Activated T-cell treated with anti-CD3 and anti-CD28 coated beads, Interleukin-2, amount 50 U/mL, for 72 hours (primary cell): Measurements from ENCODE around the gene RELL1. TPM values are rescaled to one million over a fixed set of nuclear protein-coding genes. Genes with fewer than 3 reads are reported as not detected.

Experiments used
- ATAC-seq, 2 donors: fragments of 150-1000 bp; cut with Tn5 transposase; replicated peaks in 1 of 2; 2 replicates each; pipeline ENCODE4 v1.10.0; 2021; ENCODE audit warnings: moderate library complexity in 2 of 2, mild to moderate bottlenecking in 1 of 2
- DNase-seq, 2 donors: peaks; one replicate each; pipeline ENCODE4 v3.0.0; 2021 to 2022; ENCODE audit warnings: mixed read lengths in 1 of 2
- H3K27ac Mint-ChIP-seq: one replicate; pipeline ENCODE4 v1.8.0; 2022; ENCODE audit warnings: mild to moderate bottlenecking, moderate library complexity, mixed read lengths
- H3K27me3 Mint-ChIP-seq: one replicate; pipeline ENCODE4 v1.8.0; 2022; ENCODE audit warnings: low read depth, mixed read lengths
- H3K36me3 Mint-ChIP-seq, 2 donors: one replicate each; pipeline ENCODE4 v1.8.0; 2022; ENCODE audit warnings: mixed read lengths in 2 of 2, mild to moderate bottlenecking in 1 of 2; ENCODE audit not compliant: insufficient read depth in 2 of 2
- H3K4me1 Mint-ChIP-seq: one replicate; pipeline ENCODE4 v1.8.0; 2022; ENCODE audit warnings: low read depth, mixed read lengths
- H3K4me3 Mint-ChIP-seq, 2 donors: one replicate each; pipeline ENCODE4 v1.8.0; 2022; ENCODE audit warnings: mild to moderate bottlenecking in 2 of 2, mixed read lengths in 2 of 2, moderate library complexity in 2 of 2
- H3K9me3 Mint-ChIP-seq, 2 donors: one replicate each; pipeline ENCODE4 v1.8.0; 2022; ENCODE audit warnings: mixed read lengths in 2 of 2
- total RNA-seq, 2 donors: library from RNA; stranded (reverse); gene quantifications; one replicate each; pipeline ENCODE4 v1.2.3, GENCODE V29; 2022

RELL1 gene
- total RNA-seq: 10 to 100 TPM; 14.0 to 18.9 TPM

GRCh38 chr4:37686373-37687193, at the start of gene RELL1:
Gene RELL1, minus strand, starts transcription at chr4:37686376. Its CDS starts 89 bp downstream, at chr4:37686287.
- Mint-ChIP-seq H3K27me3 (no peaks in the 10 kb centered on the region), H3K36me3 (peaks cover 0 to 4% of the 10 kb centered on the region in 2 donors), H3K4me1 (peaks cover 38% of the 10 kb centered on the region), H3K9me3 (no peaks in the 10 kb centered on the region), H3K4me3 (peak within 1 kb of the TSS; percentile 85 to 99), H3K27ac (peak within 1 kb of the TSS; percentile 96)
- DNase-seq (peak; percentile 98), ATAC-seq (peak; percentile 87 to 89)

- no peak for ATAC-seq
- no peak overlapping the region for H3K27ac Mint-ChIP-seq
- no peak overlapping the region for H3K4me3 Mint-ChIP-seq
- no peaks in the 10 kb centered on the region for H3K9me3 Mint-ChIP-seq
- H3K36me3 Mint-ChIP-seq: no peaks in the 10 kb centered on the region
- DNase-seq: no peak
- no peaks in the 10 kb centered on the region for H3K27me3 Mint-ChIP-seq
- H3K4me1 Mint-ChIP-seq: peaks cover 5% of the 10 kb centered on the region
Measured at GRCh38 chr4:37735578-37735977, 49.4 kb upstream of the RELL1 start.

DNA sequence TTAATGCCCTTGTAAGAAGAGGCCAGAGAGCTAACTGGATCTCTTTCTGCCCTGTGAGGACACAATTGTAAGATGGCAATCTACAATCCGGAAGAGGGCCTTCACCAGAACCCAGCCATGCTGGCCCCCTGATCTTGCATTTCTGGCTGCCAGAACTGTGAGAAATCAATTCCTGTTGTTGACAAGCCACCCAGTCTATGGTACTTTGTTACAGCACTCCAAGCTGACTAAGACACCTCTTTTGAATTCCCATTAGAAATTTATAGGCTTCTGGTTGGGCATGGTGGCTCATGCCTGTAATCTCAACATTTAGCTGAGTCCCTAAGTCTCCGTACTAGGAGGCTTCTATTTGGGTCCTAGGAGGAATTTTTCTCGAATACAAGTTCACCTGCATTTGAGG, 48.8 kb upstream of the RELL1 start:
- Mint-ChIP-seq H3K9me3 (no peaks in the 10 kb centered on the region), H3K27me3 (no peaks in the 10 kb centered on the region), H3K36me3 (no peaks in the 10 kb centered on the region), H3K4me3 (no peak overlapping the region), H3K27ac (no peak overlapping the region), H3K4me1 (peaks cover 5% of the 10 kb centered on the region)
- DNase-seq (no peak), ATAC-seq (no peak)

DNA sequence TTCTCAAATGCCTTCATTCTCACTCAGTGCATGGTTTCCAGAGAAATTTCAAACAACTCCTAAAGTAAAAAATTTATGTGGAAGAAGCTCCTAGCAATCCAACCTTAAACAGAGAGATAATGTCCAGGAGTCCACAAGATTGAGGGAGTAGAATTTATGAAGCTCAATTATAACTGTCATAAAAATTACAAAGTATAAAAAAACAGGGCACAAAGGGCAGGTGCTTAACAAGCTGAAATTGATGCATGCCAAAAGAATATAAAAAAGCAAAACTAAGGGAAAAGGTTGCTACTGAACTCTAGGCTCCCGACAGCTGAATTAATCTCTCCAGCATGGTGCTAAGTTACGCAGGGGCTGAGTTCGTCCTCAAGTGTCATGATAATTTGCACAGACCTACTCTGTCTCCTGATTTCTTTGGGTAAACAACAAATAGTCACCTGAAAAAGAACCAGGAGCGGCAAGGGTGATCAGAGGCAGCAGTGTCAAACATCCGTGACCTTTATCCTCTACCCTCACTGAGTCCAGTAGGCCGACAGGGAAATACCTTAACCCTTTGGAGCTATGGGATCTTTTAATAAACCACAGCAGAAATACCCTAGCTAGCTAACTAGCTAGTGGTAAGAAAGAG, 47.2 kb upstream of the RELL1 start:
- Mint-ChIP-seq H3K9me3 (no peaks in the 10 kb centered on the region), H3K27me3 (no peaks in the 10 kb centered on the region), H3K4me3 (no peak overlapping the region), H3K36me3 (no peaks in the 10 kb centered on the region), H3K4me1 (peaks cover 5% of the 10 kb centered on the region), H3K27ac (no peak overlapping the region)
- no peak for DNase-seq
- ATAC-seq: no peak

DNA sequence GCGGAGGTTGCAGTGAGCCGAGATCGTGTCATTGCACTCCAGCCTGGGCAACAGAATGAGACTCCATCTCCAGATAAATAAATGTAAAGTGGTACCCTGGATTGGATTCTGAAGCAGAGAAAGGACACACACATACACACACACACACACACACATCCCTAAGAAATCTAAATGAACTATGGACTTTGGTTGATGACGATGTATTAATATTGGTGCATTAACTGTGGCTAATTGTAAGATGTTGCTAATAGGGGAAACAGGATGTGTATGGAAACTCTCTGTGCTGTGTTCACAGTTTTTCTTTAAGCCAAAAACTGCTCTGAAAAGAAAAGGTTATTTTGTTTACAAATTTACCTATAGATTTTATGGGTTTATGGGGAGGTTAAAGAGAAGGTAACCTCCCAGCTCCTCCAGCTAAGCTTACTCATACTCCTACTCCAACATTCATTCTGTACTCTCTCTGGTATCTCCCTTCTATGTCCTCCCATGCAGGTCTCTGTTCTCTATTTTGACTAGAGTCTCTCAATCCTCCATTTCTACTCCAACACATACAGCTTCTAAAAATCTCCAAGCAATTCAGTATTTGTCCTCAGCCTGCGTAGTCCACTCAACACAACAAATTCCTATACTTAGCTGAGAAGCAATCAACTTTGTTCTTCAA, 46.5 kb upstream of the RELL1 start:
- Mint-ChIP-seq H3K36me3 (no peaks in the 10 kb centered on the region), H3K27ac (no peak overlapping the region), H3K4me1 (peaks cover 5% of the 10 kb centered on the region), H3K27me3 (no peaks in the 10 kb centered on the region), H3K9me3 (no peaks in the 10 kb centered on the region), H3K4me3 (no peak overlapping the region)
- ATAC-seq: peak; percentile 79 to 99
- DNase-seq: no peak

DNA sequence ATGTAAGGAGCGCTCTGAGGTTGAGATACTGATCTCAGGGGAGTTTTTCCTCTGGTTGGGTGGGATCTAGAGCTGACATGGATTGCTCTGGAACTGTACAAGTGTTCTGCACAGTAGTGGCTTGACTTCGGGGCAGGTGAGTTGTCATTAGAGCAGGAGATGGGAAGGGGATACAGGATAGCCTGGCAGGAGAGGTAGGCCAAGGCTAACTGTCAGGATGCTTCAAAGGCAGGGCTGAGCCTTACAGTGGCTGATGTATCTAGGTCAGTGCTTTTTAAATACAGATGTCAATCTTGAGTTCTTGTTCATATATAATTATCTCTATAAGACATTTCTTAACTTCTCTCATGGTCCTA, 43.5 kb upstream of the RELL1 start:
- Mint-ChIP-seq H3K27me3 (no peaks in the 10 kb centered on the region), H3K27ac (no peak overlapping the region), H3K9me3 (no peaks in the 10 kb centered on the region), H3K4me1 (peaks cover 5% of the 10 kb centered on the region), H3K4me3 (no peak overlapping the region), H3K36me3 (no peaks in the 10 kb centered on the region)
- DNase-seq (no peak), ATAC-seq (no peak)

- Mint-ChIP-seq H3K27me3 (no peaks in the 10 kb centered on the region), H3K4me3 (no peak overlapping the region), H3K27ac (no peak overlapping the region), H3K9me3 (no peaks in the 10 kb centered on the region), H3K36me3 (no peaks in the 10 kb centered on the region), H3K4me1 (peaks cover 8% of the 10 kb centered on the region)
- no peak for DNase-seq
- no peak for ATAC-seq
Measured at GRCh38 chr4:37728064-37728463, 41.9 kb upstream of the RELL1 start.

- H3K4me3 Mint-ChIP-seq: no peak overlapping the region
- ATAC-seq (no peak), DNase-seq (no peak)
- H3K27ac Mint-ChIP-seq: no peak overlapping the region
- H3K9me3 Mint-ChIP-seq: no peaks in the 10 kb centered on the region
- H3K4me1 Mint-ChIP-seq: peaks cover 8% of the 10 kb centered on the region
- H3K36me3 Mint-ChIP-seq: no peaks in the 10 kb centered on the region
- H3K27me3 Mint-ChIP-seq: no peaks in the 10 kb centered on the region
Measured at GRCh38 chr4:37727635-37728034, 41.5 kb upstream of the RELL1 start.

GRCh38 chr4:37726666-37727065, 40.5 kb upstream of the RELL1 start:
- no peak overlapping the region for H3K4me3 Mint-ChIP-seq
- DNase-seq (no peak), ATAC-seq (no peak)
- no peaks in the 10 kb centered on the region for H3K36me3 Mint-ChIP-seq
- H3K27me3 Mint-ChIP-seq: no peaks in the 10 kb centered on the region
- H3K27ac Mint-ChIP-seq: no peak overlapping the region
- H3K4me1 Mint-ChIP-seq: peaks cover 18% of the 10 kb centered on the region
- H3K9me3 Mint-ChIP-seq: no peaks in the 10 kb centered on the region

- no peak for ATAC-seq
Measured at GRCh38 chr4:37725718-37726117, 39.5 kb upstream of the RELL1 start.

GRCh38 chr4:37723067-37723466, 36.9 kb upstream of the RELL1 start:
- H3K27me3 Mint-ChIP-seq: peaks cover 4% of the 10 kb centered on the region
- no peaks in the 10 kb centered on the region for H3K36me3 Mint-ChIP-seq
- peaks cover 18% of the 10 kb centered on the region for H3K4me1 Mint-ChIP-seq
- H3K4me3 Mint-ChIP-seq: no peak overlapping the region
- no peak overlapping the region for H3K27ac Mint-ChIP-seq
- DNase-seq (peak in 1 of 2 donors; percentile 9), ATAC-seq (peak; percentile 23 to 34)
- H3K9me3 Mint-ChIP-seq: no peaks in the 10 kb centered on the region

More at GRCh38 chr4:37725718-37726117, 39.5 kb upstream of the RELL1 start:
- Mint-ChIP-seq H3K4me1 (peaks cover 18% of the 10 kb centered on the region), H3K27me3 (no peaks in the 10 kb centered on the region), H3K36me3 (no peaks in the 10 kb centered on the region), H3K27ac (no peak overlapping the region), H3K4me3 (no peak overlapping the region), H3K9me3 (no peaks in the 10 kb centered on the region)
- no peak for DNase-seq

GRCh38 chr4:37721995-37722638, 35.9 kb upstream of the RELL1 start:
- peaks cover 27% of the 10 kb centered on the region for H3K4me1 Mint-ChIP-seq
- ATAC-seq: peak; percentile 82 to 84
- no peaks in the 10 kb centered on the region for H3K36me3 Mint-ChIP-seq
- peaks cover 11% of the 10 kb centered on the region for H3K27me3 Mint-ChIP-seq
- DNase-seq: peak; percentile 6 to 12
- H3K4me3 Mint-ChIP-seq: peak overlapping the region in 1 of 2 donors; percentile 25
- no peaks in the 10 kb centered on the region for H3K9me3 Mint-ChIP-seq
- peak overlapping the region; percentile 9 for H3K27ac Mint-ChIP-seq

DNA sequence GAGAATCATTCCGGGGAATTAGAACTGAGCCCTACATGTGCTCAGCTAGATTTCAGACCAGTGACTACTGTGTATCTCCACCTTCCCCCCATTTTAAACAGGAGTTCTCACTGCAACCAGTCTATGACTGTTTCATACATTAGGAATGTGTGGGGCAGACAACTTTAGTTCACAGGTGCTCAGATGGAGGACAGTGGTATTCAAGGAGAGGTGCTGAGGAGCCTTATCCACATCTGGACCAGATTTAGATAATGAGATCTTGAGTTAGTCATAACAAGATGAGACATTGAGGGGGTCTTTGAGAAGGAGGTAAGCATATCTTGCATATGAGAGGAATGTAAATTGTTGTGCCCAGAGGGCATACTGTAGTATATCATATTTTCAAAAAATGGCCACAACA, 32.8 kb upstream of the RELL1 start:
- no peak for ATAC-seq
- Mint-ChIP-seq H3K27ac (no peak overlapping the region), H3K9me3 (no peaks in the 10 kb centered on the region), H3K4me1 (peaks cover 41% of the 10 kb centered on the region), H3K27me3 (peaks cover 17% of the 10 kb centered on the region), H3K36me3 (no peaks in the 10 kb centered on the region), H3K4me3 (no peak overlapping the region)
- DNase-seq: no peak
